ENCODE data around the gene NMNAT2.

The NMNAT2 gene

DNA sequence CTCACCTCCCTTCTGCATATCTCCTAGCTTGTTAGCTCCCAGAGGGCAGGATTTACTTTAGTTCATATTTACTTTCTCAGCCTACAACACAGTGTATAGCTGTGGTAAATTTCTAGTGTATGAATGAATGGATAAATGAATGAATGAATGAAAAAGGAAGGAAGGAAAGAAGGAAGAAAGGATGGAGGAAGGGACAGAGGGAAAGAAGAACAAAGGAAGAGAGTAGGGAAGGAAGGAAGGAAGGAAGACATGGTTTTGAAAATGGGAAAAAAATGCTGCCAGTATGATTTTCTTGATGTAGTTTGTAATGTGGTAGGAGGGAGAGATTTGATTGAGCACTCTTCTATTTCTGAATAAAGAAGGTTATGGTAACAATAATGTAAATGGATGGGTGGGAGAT, 185.1 kb downstream of the NMNAT2 start:
- DNase-seq: no peak

DNA sequence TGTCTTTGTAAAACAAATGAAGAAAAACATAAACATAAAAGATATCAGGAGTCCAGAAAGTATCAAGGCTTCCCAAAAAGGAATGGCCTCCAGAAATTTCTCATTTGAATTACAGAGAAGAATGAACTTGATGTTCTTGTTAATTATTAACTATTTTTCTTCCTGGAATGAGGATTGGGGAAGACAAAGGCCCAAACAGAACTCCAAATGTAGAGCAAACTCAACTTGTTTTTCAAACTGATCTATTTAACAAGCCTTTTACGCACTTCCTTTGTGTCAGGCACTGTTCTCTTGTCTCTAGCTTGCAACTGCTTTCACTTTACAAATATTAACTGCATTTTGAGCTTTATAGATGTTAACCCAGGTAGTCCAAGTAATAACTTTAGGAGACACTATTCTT, 186.6 kb downstream of the NMNAT2 start:
- no peak for DNase-seq

DNA sequence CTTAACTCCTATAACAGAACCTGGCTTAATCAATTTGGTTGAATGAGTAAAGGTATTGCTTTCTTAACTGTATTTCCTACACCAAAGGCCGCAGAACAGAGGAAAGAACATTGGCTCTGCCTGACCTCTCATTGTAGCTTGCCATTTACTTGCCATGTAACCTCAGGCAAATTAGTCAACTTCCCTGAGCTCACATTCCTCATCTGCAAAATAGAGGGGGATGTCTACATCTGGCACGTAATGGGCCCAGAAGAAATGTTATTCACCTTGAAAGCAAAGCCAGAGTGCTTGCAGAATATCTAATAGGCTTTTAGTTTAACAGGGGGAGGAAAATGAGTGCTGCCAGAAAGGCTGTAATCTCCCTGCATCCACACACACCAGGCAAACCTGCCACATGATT, 187.8 kb downstream of the NMNAT2 start:
- no peak for DNase-seq

- DNase-seq: no peak
These were observed 189.6 kb downstream of the NMNAT2 start for GRCh38 chr1:183228347-183229220.

- DNase-seq: no peak
These were observed 190.5 kb downstream of the NMNAT2 start for GRCh38 chr1:183227422-183228346.

GRCh38 chr1:183226963-183227362, 191.2 kb downstream of the NMNAT2 start:
- DNase-seq: no peak

DNA sequence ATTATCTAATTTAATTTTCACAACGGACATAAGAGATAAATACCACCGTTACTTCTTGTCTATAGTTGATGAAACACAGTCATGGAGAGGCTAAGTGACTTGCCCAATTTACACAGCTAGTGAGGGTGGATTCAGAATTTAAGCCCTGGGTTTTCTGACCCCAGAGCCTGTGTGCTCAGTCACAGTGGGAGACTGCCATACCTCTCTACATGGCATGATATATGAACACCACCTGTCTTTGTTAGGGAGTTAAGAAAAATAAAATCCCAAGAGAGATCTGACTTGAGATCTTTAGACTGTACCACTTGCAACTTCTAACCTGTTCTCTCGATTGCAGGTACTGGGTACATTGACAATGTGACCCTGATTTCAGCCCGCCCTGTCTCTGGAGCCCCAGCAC, 191.8 kb downstream of the NMNAT2 start:
- no peak for DNase-seq

DNA sequence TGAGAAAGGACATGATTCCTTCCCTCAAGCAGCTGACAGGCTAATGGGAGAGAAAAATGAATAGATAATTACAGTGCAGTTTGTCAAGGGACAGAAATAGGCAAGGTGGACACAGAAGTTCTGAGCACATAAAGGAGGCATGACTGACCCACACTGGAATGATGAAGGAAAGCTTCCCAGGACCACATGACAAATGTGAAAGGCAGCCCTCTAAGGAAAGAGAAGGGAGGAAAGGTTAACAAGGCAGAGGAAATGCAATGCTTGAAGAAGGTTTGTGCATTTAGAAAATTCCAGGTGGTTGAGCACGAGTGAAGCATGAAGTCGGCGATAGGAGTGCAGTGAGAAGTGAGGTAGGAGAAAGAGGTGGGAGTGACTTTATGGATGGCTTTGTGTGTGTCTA, 194.7 kb downstream of the NMNAT2 start:
- no peak for DNase-seq

- DNase-seq: no peak
These were observed 195.3 kb downstream of the NMNAT2 start for GRCh38 chr1:183222909-183223308.

DNA sequence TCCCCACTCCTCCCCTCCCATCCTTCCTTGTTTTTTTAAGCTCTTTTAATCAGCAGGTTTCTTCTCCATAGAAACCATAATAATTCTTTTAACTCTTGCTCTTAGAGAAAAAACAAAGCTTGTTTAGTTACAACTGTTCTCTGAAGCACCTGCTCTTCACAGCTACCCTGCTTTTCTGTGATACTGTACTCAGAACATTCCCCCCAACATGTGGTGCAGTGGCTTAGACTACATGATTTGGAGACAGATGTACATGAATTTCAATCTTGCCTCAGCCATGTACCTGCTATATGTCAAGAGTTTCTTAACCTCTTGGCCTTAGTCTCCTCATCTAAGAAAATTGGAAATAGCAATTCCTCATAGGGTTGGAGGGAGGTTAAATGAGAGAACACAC, 198.6 kb downstream of the NMNAT2 start:
- DNase-seq: no peak

DNA sequence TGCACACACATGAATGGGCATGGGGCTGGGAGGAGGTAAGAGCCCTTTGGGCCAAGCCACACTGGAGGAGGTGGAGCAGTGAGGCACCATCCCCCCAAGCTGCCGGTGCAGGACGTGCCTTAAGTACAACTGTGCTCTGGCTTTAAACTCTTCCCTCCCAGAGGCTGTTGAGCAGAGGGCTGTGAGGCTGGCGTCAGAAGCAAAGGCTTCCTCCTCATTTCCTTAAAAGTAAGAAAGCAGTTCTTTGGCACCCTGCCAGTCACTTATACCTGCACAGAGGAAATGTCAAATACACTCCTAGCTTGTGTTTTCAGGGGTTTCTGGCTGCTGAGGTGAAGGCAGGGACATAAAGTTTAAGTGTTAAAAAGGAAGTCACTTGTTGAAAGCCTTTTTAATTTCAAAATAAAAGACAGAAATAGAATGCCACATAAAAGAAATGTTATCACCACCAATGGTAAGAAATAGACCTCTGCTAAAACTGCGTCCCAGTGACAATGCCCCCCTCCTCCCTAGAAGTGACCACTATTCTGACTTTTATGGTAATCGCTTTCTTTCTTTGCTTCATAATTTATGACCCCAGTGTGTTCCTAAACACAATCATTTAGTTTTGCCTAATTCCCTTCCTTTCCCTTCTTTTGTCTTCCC, 199.1 kb downstream of the NMNAT2 start:
- DNase-seq: peak; percentile 47

- DNase-seq: peak; percentile 57
These were observed 200.1 kb downstream of the NMNAT2 start for GRCh38 chr1:183218027-183218618.

GRCh38 chr1:183215936-183216335, 202.2 kb downstream of the NMNAT2 start:
- DNase-seq: no peak

GRCh38 chr1:183215076-183215720, 203.0 kb downstream of the NMNAT2 start:
- DNase-seq: peak; percentile 7

DNA sequence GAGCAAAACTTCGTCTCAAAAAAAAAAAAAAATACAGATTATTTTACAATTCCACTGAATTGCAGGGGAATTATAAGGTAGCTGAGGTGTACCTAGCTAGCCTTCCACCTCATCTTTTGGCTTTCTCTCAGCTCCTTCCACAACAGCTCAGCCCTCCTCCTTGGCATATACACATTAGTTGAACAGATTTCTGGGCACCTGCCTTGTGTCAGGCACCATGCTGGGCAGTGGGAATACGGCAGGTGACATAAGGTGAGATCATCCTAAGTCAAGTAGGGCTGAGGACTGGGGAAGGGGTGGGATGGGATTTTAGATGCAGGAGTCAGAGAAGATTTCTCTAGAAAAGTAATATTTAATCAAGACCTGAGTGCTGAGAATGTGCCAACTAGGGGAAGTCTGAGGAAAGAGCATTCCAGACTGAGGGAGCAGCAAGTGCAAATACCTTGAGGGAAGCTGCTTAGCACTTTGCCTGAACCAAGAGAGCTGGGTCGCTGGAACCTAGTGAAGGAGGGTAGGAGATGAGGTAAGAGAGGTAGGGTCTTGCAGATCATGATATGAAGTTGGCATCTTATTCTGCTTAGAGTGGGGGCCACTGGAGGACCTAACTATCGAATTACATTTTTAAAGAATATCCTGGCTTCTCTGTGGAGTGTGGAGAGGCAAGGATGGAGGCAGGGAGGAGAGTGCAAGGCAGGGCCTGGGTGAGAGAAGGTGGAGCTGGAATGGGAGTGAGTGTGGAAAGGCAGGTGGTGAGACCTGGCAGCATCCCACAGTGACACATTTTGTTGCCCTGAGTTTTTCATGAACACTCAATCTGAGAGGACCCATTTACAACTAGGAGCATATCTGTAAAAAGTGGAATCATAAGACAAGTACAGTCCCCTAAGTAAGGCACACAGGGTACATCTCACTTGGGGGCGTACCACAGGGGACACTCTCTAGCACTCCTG, 203.9 kb downstream of the NMNAT2 start:
- no peak for DNase-seq

DNA sequence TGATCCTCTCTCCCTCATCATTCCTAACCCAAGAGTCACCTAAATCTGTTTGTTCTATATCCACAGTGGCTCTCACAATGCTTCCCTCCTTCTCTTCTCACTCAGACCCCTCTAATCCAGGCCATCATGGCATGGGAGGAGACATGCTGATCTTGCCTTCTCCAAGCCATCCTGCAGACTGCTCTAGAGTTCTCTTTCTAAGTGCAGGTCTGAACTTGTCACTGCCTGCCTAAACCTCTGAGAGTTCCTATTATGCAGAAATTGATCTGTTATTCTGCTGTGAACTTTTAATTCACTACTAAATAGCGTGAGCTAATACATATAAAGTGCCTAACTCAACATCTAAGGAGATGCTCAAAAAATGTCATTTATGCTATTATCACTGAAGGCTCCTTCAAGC, 205.3 kb downstream of the NMNAT2 start:
- no peak for DNase-seq

- DNase-seq: no peak
These were observed 207.5 kb downstream of the NMNAT2 start for GRCh38 chr1:183210681-183211080.

GRCh38 chr1:183209533-183210158, 208.5 kb downstream of the NMNAT2 start:
- no peak for DNase-seq

GRCh38 chr1:183206538-183207122, 211.6 kb downstream of the NMNAT2 start:
- DNase-seq: no peak

- DNase-seq: no peak
These were observed 212.9 kb downstream of the NMNAT2 start for GRCh38 chr1:183205196-183205781.
